Measurements from ENCODE around the gene RCN1.
"Not testable (repeated sequence)": the region's sequence is repeated elsewhere in the genome, so short reads cannot be mapped to it uniquely, and the experiment has no call there.

The RCN1 gene

GRCh38 chr11:32113200-32113919, 22.5 kb downstream of the RCN1 start:
- no peak for DNase-seq (ENCODE audit: extremely low spot score)
- POLR2A ChIA-PET = no interaction called here
- TF ChIP-seq CTCF (IDR thresholded peaks at IDR 0.05; ENCODE audit: control extremely low read depth, extremely low read depth, low read depth, missing control alignments) = no peak
- CTCF ChIA-PET = interaction anchor here (1.7 kb wide), 1 partner anchor 15 kb away, joined by 4 read pairs; no protein-coding TSS in a partner anchor

GRCh38 chr11:32113920-32114203, 23.0 kb downstream of the RCN1 start:
- no peak for DNase-seq (ENCODE audit: extremely low spot score)
- POLR2A ChIA-PET = no interaction called here
- CTCF ChIA-PET = interaction anchor here (1.7 kb wide), 1 partner anchor 15 kb away, joined by 4 read pairs; no protein-coding TSS in a partner anchor
- no peak for TF ChIP-seq CTCF (IDR thresholded peaks at IDR 0.05; ENCODE audit: control extremely low read depth, extremely low read depth, low read depth, missing control alignments)

GRCh38 chr11:32115446-32115845, 24.6 kb downstream of the RCN1 start:
- DNase-seq (ENCODE audit: extremely low spot score) = no peak
- no peak for TF ChIP-seq CTCF (IDR thresholded peaks at IDR 0.05; ENCODE audit: control extremely low read depth, extremely low read depth, low read depth, missing control alignments)
- CTCF ChIA-PET = no interaction called here
- POLR2A ChIA-PET = no interaction called here

GRCh38 chr11:32116668-32117067, 25.8 kb downstream of the RCN1 start:
- no peak for TF ChIP-seq CTCF (IDR thresholded peaks at IDR 0.05; ENCODE audit: control extremely low read depth, extremely low read depth, low read depth, missing control alignments)
- CTCF ChIA-PET = interaction anchor here (1.8 kb wide), 1 partner anchor 64 kb away, joined by 5 read pairs; no protein-coding TSS in a partner anchor
- no peak for DNase-seq (ENCODE audit: extremely low spot score)
- POLR2A ChIA-PET = no interaction called here

- no peak for DNase-seq (ENCODE audit: extremely low spot score)
- CTCF ChIA-PET = interaction anchor here (1.8 kb wide), 1 partner anchor 66 kb away, joined by 5 read pairs; no protein-coding TSS in a partner anchor
- TF ChIP-seq CTCF (IDR thresholded peaks at IDR 0.05; ENCODE audit: control extremely low read depth, extremely low read depth, low read depth, missing control alignments) = no peak
- POLR2A ChIA-PET = no interaction called here
Measured at GRCh38 chr11:32118025-32118974, 27.4 kb downstream of the RCN1 start.

- POLR2A ChIA-PET; DNase-seq (ENCODE audit: extremely low spot score); CTCF ChIA-PET: not testable (repeated sequence)
Measured at GRCh38 chr11:32119139-32119538, 28.3 kb downstream of the RCN1 start.

- ChIA-PET CTCF (interaction anchor here (0.8 kb wide), 1 partner anchor 20 kb away, joined by 3 read pairs; no protein-coding TSS in a partner anchor), POLR2A (no interaction called here)
- TF ChIP-seq CTCF (IDR thresholded peaks at IDR 0.05; ENCODE audit: control extremely low read depth, extremely low read depth, low read depth, missing control alignments) = no peak
- DNase-seq (ENCODE audit: extremely low spot score) = no peak
Measured at GRCh38 chr11:32121012-32121411, 30.1 kb downstream of the RCN1 start.
